Posterior cingulate gyrus (tissue), 11 donors: ENCODE measurements around the gene HIRA.
"Not testable (repeated sequence)": the region's sequence is repeated elsewhere in the genome, so short reads cannot be mapped to it uniquely, and the experiment has no call there.

ENCODE experiments used
- DNase-seq, 10 donors: peaks; one replicate each; pipeline versions ENCODE4 v3.0.0 to v3.0.0-alpha.2; 2020 to 2021; ENCODE audit warnings: mixed read lengths in 3 of 10
- intact Hi-C: fragments of 100-400 bp; cut with DNase I; formaldehyde crosslinking; loops from one replicate; pipeline ENCODE4 v1.15.1; 2023

The HIRA gene

DNA sequence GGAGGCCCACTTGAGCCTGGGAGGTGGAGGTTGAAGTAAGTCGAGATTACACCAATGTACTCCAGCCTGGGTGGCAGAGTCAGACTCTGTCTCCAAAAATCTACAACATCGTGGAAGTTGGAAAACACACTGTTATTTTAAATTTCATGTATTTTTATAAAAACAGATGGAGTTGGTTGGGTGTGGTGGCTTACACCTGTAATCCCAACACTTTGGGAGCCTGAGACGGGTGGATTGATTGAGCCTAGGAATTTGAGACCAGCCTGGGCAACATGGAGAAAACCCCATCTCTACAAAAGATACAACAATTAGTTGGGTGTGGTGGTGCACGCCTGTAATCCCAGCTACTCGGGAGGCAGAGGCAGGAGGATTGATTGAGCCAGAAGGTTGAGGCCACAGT is 88.1 kb downstream of the HIRA start:
- intact Hi-C loops, result no loop called here
- DNase-seq, result no peak

DNA sequence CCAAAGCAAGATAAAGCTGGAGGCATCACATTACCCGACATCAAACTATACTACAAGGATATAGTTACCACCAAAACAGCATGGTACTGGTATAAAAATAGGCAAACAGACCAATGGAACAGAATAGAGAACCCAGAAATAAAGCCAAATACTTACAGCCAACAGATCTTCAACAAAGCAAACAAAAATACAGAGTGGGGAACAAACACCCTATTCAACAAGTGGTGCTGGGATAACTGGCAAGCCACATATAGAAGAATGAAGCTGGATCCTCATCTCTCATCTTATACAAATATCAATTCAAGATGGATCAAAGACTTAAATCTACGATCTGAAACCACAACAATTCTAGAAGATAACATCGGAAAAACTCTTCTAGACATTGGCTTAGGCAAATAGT is 90.0 kb downstream of the HIRA start:
- no peak for DNase-seq
- intact Hi-C loops, result no loop called here

DNA sequence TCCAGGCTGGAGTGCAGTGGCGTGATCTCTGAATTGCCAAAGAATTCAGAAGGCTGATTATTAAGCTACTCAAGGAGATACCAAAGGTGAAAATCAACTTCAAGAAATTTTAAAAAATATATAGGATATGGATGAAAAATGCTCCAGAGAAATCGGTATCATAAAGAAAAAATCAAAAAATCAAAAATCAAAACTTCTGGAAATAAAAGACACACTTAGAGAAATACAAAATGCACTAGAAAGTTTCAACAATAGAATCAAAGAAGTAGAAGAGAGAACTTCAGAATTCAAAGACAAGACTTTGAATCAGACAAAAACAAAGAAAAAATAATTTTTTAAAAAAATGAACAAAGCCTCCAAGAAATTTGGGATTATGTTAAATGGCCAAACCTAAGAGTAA is 94.4 kb downstream of the HIRA start:
- intact Hi-C loops, result no loop called here
- DNase-seq, result no peak

DNA sequence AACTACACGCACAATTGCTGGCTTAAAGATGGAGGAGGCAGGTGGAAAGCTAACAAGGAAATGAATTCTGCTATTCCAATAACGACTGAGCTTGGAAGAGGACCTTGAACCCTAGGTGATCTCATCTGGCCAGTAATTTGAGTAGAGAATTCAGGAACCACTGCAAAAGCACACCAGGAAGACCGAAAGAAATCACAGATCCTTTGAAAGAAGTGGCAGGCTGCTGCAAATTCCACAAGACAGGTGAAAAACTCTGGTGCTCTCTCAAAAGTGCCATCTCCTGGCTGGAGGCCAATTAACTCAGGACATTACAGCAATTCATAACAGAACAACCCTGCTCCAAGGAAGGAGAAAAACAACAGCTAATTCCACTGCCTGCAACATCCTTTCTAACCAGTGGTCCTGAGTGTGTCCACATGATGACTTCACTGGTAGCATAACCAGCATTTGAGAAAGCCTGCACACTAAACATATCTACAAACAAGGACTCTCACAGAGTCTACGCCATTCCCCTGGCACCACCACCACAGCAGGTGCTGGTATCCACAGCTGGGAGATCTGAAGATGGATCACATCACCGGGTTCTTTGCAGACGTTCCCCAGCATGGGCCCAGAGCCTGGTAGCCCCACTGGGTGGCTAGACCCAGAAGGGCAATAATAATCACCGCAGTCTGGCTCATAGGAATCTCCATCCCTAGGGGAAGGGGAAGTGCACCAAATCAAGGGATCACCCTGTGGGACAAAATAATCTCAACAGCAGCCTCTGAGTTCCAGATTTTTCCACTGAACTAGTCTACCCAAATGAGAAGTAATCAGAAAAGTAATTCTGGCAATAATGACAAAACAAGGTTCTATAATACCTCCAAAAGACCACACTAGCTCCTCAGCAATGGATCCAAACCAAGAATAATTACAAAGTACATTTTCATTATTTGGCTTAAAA is 95.1 kb downstream of the HIRA start:
- no peak for DNase-seq
- intact Hi-C loops, result no loop called here

DNA sequence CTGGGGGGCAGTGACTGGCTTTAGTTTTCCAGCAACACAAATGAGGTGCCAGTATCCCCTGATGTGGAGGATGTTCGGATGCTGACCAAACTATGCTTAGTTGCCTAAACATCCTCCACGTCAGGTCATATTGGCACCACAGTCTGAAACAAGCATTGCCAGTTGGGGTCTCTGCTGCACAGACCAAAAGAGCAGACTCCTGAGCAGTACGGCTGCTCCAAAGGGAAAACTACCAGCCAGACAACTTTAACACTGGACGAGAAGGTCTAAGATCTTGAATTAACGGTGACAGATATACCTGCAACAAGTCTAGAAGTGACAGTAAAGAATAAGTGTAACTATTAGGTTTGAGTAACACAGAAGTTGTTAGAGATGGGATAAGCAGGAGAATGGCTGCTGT is 99.6 kb downstream of the HIRA start:
- DNase-seq, result no peak
- intact Hi-C loops, result no loop called here

DNA sequence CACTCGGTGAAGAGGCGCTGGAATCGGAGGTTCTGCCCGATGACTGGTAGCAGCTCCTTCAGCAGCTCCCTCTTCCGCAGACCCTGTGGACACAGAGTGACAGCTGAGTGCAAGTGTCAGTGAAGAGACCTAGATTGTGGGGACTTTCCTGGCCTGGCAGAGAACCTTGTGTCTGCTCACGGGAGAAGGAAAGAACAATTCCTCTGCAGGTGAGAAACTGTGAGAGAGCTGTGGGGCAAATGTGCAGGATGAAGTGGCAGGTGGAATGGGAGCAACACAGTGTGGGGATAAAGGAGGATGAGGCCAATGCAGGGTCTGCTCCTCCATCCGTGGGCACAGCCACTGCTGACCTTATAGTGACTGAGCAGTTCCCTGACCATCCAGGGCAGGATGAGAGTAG is 100.1 kb downstream of the HIRA start:
- no peak for DNase-seq
- intact Hi-C loops, result no loop called here

DNA sequence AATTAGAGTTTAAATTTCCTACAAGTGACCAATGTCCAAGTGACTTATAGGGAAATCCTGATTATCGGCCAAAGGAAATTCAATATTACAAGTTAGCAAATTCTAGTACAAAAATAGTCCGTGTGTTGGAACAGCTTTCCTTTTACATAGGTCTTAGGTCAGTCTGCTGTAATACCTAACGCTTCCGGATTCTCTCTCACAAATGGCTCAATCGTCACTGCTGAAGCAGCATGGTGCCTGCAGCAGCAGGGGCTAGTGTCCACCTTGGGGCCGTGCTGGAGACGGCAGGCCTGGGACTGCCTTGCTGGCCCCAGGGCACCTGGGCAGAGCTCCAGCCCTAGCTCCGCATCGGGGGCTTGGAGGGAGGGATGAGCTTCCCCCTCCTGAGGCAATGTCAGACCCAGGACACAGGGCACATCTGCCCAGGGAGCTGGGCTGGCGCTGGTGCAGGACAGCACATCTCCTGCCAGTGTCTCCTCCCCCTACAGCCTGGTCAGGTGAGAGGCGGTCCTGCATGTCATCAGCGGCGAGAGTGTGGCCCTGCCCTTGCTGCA is 100.6 kb downstream of the HIRA start:
- intact Hi-C loops, result no loop called here
- DNase-seq, result no peak

DNA sequence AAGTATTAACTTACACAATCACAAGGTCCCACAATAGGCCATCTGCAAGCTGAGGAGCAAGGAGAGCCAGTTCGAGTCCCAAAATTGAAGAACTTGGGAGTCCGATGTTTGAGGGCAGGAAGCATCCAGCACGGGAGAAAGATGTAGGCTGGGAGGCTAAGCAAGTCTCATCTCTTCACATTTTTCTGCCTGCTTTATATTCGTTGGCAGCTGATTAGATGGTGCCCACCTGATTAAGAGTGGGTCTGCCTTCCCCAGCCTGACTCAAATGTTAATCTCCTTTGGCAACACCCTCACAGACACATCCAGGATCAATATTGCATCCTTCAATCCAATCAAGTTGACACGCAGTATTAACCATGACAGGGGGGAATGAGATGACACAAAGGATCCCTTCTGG is 101.3 kb downstream of the HIRA start:
- DNase-seq, intact Hi-C loops: not testable (repeated sequence)

DNA sequence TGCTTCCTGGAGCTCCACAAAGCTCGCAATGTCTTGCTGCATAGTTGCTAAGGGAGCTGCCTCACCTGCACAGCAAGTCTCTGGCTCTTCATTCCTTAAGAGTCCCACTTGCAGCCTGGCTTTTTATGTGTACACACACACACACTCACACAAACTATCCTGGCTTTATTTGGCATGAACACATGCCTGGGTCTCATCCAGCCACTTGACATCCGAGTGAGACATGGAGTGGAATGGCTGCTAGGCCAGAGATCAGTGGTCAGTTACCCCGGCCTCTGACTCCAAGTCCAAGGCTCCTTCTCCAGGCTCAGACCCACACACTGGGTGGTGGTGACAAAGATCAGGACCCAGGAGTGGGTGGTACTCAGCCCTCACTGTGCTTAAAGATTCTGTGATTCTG is 102.1 kb downstream of the HIRA start:
- intact Hi-C loops, result no loop called here
- DNase-seq, result no peak

DNA sequence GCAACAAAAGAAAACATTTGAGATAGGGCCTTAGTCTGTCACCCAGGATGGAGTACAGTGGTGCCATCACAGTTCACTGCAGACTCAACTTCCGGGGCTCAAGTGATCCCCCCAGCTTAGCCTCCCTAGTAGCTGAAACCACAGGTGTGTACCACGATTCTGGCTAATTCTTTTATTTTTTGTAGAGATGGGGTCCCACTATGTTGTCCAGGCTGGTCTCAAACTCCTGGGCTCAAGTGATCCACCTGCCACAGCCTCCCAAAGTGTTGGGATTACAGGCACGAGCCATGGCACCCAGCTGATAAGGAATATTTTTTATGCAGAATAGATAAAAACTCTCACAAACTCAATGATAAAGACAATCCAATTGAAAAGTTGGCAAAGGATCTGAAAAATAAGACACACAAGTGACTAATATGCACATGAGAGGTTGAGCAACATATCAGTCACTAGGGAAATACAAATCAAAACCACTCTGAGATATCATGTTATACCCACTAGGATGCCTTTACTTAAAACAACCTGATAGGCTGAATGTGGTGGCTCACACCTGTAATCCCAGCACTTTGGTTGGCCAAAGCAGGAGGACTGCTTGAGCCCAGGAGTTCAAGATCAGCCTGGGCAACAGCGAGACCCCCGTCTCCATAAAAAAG is 106.1 kb downstream of the HIRA start:
- no peak for DNase-seq
- intact Hi-C loops, result no loop called here

DNA sequence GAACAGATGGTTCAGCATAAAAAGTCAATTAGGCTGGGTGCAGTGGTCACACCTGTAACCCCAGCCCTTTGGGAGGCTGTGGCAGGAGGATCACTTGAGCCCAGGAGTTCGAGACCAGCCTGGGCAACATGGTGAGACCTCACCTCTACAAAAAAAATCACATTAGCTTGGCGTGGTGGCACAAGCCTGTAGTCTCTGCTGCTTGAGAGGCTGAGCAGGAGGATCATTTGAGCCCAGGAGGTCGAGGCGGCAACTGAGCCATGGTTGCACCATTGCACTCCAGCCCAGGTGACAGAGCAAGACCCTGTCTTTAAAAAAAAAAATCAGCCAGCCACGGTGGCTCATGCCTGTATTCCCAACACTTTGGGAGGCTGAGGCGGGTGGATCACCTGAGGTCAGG is 108.1 kb downstream of the HIRA start:
- intact Hi-C loops, DNase-seq: not testable (repeated sequence)

DNA sequence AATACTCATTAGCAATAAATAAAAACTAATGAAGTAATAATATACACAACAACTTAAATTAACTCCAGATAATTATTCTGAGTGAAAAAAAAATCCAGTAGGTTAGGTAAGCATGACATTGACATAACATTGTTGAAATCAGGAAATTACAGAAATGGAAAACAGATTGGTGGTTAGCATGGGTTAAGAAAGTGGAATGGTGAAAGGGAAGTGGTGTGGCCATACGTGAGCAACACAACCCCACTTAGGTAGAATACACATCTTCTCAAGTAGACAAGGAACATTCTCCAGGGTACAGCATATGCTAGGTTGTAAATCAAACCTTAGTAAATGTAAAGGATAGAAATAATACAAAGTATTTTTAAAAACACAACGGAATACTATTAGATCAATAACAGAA is 109.8 kb downstream of the HIRA start:
- DNase-seq, result no peak
- intact Hi-C loops, result no loop called here

DNA sequence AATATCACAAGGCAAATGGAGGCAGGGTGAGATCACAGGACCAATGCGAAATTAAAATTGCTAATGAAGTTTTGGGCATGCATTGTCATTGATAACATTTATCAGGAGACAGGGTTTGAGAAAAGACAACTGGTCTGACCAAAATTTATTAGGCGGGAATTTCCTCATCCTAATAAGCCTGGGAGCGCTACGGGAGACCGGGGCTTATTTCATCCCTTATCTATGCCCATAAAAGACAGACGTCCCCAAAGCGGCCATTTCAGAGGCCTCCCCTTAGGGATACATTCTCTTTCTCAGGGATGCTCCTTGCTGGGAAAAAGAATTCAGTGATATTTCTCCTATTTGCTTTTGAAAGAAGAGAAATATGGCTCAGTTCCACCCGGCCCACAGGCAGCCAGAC is 111.4 kb downstream of the HIRA start:
- intact Hi-C loops, DNase-seq: not testable (repeated sequence)

DNA sequence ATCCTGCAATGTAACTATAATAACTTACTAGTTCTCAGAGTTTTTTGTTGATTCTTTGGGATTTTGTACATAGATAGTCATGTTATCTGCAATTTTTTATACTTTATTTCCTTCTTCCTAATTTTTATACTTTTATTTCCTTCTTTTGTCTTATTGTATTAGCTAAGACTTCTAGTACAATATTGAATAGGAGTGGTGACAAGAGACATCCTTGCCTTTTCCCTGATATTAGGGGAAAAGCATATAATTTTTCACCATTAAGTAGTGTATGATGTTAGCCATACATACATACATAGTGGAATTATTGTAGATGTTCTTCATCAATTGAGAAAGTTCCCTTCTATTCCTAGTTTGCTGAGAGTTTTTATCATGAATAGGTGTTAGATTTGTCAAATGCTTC is 112.3 kb downstream of the HIRA start:
- DNase-seq, result no peak
- intact Hi-C loops, result no loop called here

DNA sequence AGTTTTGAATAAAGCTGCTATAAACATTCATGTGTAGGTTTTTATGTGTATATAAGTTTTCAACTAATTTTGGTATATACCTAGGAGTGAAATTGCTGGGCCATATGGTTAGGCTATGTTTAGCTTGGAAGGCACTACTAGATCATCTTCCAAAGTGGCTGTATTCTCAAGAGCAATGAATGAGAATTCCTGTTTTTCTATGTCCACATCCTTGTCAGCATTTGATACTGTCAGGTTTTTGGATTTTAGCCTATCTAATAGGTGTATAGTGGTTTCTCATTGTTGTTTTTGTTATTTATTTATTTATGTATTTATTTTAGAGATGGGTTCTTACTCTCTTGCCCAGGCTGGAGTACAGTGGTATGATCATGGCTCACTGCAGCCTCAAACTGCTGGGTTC is 113.7 kb downstream of the HIRA start:
- DNase-seq, result no peak
- intact Hi-C loops, result no loop called here

DNA sequence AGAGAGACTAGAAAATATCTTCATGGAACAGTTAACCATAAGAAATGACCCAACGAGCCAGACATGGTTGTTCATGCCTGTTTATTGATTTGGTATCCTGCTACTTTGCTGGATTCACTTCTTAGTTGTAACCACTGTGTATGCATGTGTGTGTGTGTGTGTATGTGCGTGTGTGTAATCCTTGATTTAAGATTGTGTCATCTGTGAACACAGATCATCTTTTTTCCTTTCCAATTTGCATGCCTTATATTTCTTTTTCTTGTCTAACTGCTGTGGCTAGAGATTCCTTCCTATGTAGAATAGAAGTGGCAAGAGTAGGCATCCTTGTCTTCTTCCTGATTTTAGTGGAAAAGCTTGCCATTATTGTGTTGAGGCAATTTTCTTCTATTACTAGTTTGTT is 123.7 kb downstream of the HIRA start:
- intact Hi-C loops, result no loop called here
- DNase-seq, result no peak

DNA sequence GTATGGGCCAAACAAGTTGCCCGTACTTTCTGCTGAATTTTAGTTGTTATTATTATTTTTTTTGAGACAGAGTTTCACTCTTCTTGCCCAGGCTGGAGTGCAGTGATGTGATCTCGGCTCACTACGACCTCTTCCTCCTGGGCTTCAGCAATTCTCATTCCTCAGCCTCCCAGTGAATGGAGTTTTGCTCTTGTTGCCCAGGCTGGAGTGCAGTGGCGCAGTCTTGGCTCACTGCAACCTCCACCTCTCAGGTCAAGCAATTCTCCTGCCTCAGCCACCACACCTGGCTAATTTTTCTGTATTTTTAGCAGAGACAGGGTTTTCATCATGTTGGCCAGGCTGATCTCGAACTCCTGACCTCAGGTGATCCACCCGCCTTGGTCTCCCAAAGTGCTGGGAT is 125.0 kb downstream of the HIRA start:
- intact Hi-C loops, result not testable (repeated sequence)

DNA sequence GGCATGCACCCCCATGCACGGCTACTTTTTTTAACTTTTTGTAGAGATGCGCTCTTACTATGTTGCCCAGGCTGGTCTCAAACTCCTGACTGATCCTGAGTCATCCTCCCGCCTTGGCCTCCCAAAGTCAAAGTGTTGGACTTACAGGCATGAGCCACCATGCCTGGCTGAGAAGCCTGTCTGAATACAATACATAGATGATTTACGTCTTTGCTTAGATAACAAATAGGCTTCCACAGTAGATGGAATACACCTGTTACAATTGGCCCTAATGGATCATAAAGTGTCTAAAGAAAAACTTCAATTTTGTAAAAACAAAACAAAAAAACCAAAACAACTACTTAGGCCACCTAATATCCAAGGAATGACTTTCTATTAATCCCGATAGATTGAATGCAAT is 127.0 kb downstream of the HIRA start:
- intact Hi-C loops, result no loop called here
- DNase-seq, result no peak

More for the DNA sequence above, 125.0 kb downstream of the HIRA start:
- DNase-seq, result not testable (repeated sequence)

DNA sequence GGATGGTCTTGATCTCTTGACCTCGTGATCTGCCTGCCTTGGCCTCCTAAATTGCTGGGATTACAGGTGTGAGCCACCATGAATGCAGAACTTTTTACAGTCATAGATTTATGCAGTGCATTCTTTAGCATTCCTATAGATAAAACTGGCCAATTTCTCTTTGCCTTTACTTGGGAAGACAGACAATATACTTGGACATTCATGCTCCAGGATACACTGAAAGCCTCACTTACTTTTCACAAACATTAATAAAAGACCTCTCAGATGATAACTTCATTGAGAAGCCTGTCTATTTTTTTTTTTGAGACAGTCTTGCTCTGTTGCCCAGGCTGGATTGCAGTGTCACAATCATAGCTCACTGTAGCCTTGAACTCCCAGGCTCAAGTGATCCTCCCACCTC is 127.7 kb downstream of the HIRA start:
- intact Hi-C loops, result no loop called here
- DNase-seq, result no peak

DNA sequence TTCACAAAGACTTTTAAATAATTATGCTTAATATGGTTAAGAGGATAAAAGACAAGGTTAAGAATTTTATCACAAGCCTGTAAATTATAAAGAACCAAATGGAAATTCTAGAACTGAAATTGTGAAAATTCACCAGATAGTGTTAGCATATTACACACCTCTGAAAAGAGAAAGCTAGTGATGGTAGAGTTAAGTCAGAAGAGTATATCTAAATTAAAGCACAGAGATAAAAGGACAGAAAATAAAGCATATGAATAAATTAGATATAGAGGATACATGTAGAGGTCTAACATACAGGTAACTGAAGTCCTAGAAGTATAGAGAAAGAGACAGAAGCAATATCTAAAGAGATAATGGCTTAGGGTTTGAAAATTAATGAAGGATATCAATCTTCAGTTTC is 135.8 kb downstream of the HIRA start:
- DNase-seq, result no peak
- intact Hi-C loops, result no loop called here

DNA sequence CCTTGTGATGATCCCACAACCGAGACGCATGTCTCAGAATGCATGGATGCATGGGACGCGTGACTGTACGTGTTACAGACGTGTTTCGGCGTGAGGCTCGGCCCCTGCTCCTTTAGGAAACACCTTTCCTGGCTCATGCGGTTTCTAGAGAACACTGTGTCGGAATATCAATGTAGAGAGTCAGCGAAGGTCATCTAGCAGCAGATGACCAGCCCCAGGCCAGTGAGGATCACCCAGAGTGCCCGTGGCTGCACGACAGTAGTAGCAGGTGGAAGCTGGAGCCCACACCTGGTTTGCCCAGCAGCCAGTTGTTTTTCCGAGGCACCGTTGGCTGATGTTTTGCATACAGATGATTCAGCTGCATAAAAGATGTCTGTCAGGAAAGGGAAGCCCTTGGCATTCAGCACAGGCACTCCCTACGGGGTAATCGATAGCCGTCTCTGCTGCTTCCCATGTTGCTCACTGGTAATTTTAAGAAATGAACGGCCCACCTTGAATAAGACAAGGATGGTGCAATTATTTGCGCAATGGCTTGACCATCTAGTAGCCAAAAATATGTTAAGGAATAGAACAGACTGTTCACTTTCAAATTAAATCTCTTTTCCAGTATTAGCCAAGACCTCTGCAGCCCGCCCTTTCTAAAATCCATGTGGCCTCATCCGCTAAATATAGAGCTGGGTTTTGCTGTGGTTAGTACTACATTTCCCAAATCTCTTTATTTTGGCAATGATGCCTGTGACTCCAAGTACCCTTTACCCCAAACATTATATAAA is 138.9 kb downstream of the HIRA start:
- intact Hi-C loops, result loop anchor here (5.0 kb wide), 1 partner anchor 140 kb away; the partner anchor contains the start of genes HIRA and MRPL40
- DNase-seq, result no peak
